Kidney (tissue), 14 donors: ENCODE data around the gene PLXNC1. TPM values are rescaled to one million over a fixed set of nuclear protein-coding genes. Genes with fewer than 3 reads are reported as not detected.

Experiments
- DNase-seq, 5 donors: peaks; one replicate each; pipeline ENCODE4 v3.0.0-alpha.2; 2013 to 2020
- FAIRE-seq: peaks from 2 replicates; lab custom pipeline; 2012; peaks lifted over from hg19 to GRCh38; lab: Jason Lieb, UNC
- H3K27ac ChIP-seq, 2 donors: one replicate each; pipeline ENCODE4 v1.7.0; 2013; ENCODE audit warnings: low read depth in 2 of 2, low read length in 2 of 2, inconsistent platforms in 1 of 2
- H3K27me3 ChIP-seq: one replicate; pipeline ENCODE4 v1.7.1; 2013; ENCODE audit warnings: low read length, inconsistent platforms; ENCODE audit not compliant: control insufficient read depth, insufficient read depth
- H3K36me3 ChIP-seq, 3 donors: one replicate each; pipeline versions ENCODE4 v1.7.0 to v1.7.1; 2013; ENCODE audit warnings: low read length in 3 of 3, control low read depth in 1 of 3, inconsistent platforms in 1 of 3; ENCODE audit not compliant: insufficient read depth in 3 of 3, control insufficient read depth in 2 of 3
- H3K4me1 ChIP-seq, 3 donors: one replicate each; pipeline versions ENCODE4 v1.7.0 to v1.7.1; 2013; ENCODE audit warnings: low read length in 3 of 3, inconsistent platforms in 1 of 3, low read depth in 1 of 3; ENCODE audit not compliant: control insufficient read depth in 2 of 3, insufficient read depth in 2 of 3
- H3K4me3 ChIP-seq, 3 donors: one replicate each; pipeline versions ENCODE4 v1.7.0 to v1.8.1; 2013; ENCODE audit warnings: low read length in 3 of 3, control low read depth in 1 of 3, inconsistent platforms in 1 of 3
- H3K9ac ChIP-seq, 3 donors: one replicate each; pipeline versions ENCODE4 v1.7.0 to v1.7.1; 2013; ENCODE audit warnings: low read length in 3 of 3, control low read depth in 1 of 3, inconsistent platforms in 1 of 3
- H3K9me3 ChIP-seq, 3 donors: one replicate each; pipeline versions ENCODE4 v1.7.0 to v1.7.1; 2013; ENCODE audit warnings: low read length in 3 of 3, control low read depth in 1 of 3, inconsistent platforms in 1 of 3; ENCODE audit not compliant: control insufficient read depth in 2 of 3, insufficient read depth in 1 of 3
- CTCF ChIP-seq: IDR thresholded peaks from 3 replicates; pipeline ENCODE4 v1.5.1; 2012; ENCODE audit warnings: mild to moderate bottlenecking, moderate library complexity, borderline replicate concordance; ENCODE audit not compliant: insufficient read depth; ENCODE audit errors: extremely low read depth
- intact Hi-C: fragments of 100-400 bp; cut with DNase I; formaldehyde crosslinking; loops from one replicate; pipeline ENCODE4 v1.11.1; 2022
- polyA plus RNA-seq: library from polyadenylated mRNA; stranded (reverse); fragments of 350-450 nt; fragmentation: Illumina TruSeq; extraction: RNeasy Lipid Tissue Mini Kit (QIAGEN cat#74804); gene quantifications from one replicate; pipeline ENCODE4 v1.2.3, GENCODE V29; 2014; ENCODE audit warnings: low read depth, low replicate concordance; ENCODE audit not compliant: insufficient read depth
- total RNA-seq: library from RNA; stranded (reverse); fragmentation: NEBNext Ultra II Directional; extraction: Animal tissue kit (Norgen Biotek cat#: 25700); gene quantifications from one replicate; pipeline ENCODE4 v1.2.1, GENCODE V29; 2021
- donor health status: control.
- donor health status: control.
- donor health status: control.
- donor health status: control.
- donor health status: control.
- donor health status: DM: yes; HTN: yes; CAD: no.
- donor health status: Normal renal cell carcinoma (clear cell type).

PLXNC1 gene
- total and polyA plus RNA-seq, 2 donors from 2014 or later, result 1.8 to 11.6 TPM

- H3K4me1 ChIP-seq, result peaks cover 0 to 8% (median under 1%) of the 10 kb centered on the region in 3 donors
- intact Hi-C loops, result no loop called here
- H3K9me3 ChIP-seq, result no peaks in the 10 kb centered on the region
- no peak overlapping the region for H3K27ac ChIP-seq
- H3K4me3 ChIP-seq, result no peak overlapping the region
- H3K27me3 ChIP-seq, result no peaks in the 10 kb centered on the region
- H3K9ac ChIP-seq, result no peak overlapping the region
- no peak for TF ChIP-seq CTCF
- H3K36me3 ChIP-seq, result peaks cover 0 to 3% (median 0%) of the 10 kb centered on the region in 3 donors
- no peak for FAIRE-seq
- no peak for DNase-seq
Observed at GRCh38 chr12:94287245-94287628, 138.9 kb downstream of the PLXNC1 start.

- intact Hi-C loops, result no loop called here
- peak in 1 of 5 donors; percentile 51 for DNase-seq
- no peak overlapping the region for H3K9ac ChIP-seq
Observed at GRCh38 chr12:94289461-94290312, 141.3 kb downstream of the PLXNC1 start.

GRCh38 chr12:94290353-94290752, 142.0 kb downstream of the PLXNC1 start:
- Histone ChIP-seq H3K4me3 (no peak overlapping the region), H3K9ac (no peak overlapping the region), H3K36me3 (no peaks in the 10 kb centered on the region), H3K4me1 (peaks cover 0 to 4% (median 0%) of the 10 kb centered on the region in 3 donors), H3K9me3 (no peaks in the 10 kb centered on the region), H3K27me3 (no peaks in the 10 kb centered on the region), H3K27ac (no peak overlapping the region)
- FAIRE-seq (no peak), DNase-seq (peak in 1 of 5 donors; percentile 20)
- no peak for TF ChIP-seq CTCF
- intact Hi-C loops, result no loop called here

More at GRCh38 chr12:94289461-94290312, 141.3 kb downstream of the PLXNC1 start:
- Histone ChIP-seq H3K27me3 (no peaks in the 10 kb centered on the region), H3K27ac (no peak overlapping the region), H3K4me3 (no peak overlapping the region), H3K4me1 (peaks cover 0 to 4% (median 0%) of the 10 kb centered on the region in 3 donors), H3K9me3 (no peaks in the 10 kb centered on the region), H3K36me3 (no peaks in the 10 kb centered on the region)
- FAIRE-seq, result no peak
- no peak for TF ChIP-seq CTCF
